GM15510 (cell line): ENCODE results near the gene CSF1R.

Source experiments
- POLR2A ChIP-seq: IDR thresholded peaks from 3 replicates; pipeline ENCODE4 v1.6.1; 2011; ENCODE audit warnings: borderline replicate concordance; ENCODE audit not compliant: insufficient read length; ENCODE audit errors: extremely low read depth

The CSF1R gene

DNA sequence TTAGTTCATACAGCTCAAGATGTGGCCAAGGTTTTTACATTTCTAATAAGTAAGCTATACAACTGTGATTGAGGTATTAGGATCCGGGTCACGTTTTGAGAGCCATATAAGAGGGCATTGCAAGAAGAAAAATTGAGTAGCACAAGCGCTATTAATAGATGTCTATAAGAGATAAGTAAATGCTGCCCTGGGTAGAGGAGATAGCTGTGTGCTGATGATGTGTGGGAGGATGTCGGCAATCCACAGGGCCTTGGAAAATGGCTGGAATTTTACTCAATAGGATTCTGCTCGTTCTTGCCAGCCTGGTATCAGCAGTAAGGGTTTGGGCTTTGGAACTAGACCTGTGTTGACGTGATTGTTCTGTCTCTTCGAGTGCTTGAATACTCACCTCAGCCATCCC, 41.6 kb downstream of the CSF1R start:
- TF ChIP-seq POLR2A, result no peak

DNA sequence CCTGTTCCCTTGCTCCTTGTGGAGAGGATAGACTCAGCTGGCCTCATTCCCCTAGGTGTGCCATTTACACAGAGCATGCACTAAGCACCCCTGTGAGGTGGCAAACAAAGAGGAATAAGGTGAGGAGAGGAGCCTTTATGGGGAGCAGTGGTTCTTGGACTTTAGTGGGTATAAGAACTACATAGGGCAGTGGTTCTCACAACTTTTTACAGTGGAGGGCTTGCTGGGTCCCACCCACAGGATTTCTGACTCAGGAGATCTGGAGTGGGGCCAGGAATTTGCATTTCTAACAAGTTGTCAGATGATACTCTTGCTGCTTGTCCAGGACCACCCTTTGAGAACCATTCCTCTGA, 42.0 kb downstream of the CSF1R start:
- TF ChIP-seq POLR2A, result no peak

DNA sequence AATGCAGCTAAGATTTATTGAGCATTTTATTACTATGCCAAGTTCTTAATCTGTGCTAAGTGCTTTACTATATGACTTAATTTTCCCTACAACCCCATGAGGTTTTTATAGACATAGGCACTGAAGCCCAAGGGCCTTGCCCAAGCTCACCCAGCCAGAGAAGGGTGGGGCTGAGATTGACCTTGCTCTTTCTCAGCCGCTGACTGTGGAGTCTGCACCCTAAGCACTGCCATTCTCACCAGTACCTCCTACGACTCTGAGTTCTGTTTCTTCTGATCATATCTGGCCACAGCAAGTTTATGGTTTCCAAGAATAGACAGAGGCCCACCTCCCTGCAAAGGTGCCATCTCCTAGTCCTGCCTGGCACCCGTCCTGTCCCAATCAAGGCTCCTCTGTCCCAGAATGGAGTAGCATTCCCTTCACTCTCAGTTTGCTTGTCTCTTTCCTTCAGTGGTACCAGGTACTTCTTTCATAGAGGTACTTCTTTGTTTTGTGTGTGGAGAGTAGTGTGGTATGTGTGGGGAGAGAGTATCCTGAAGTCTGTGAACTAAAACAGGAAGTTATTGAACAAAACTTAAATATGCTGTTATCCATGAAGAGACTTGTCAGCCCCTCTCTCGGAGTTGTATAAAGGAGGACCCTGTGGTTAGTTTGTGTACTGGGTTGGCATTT, 42.6 kb downstream of the CSF1R start:
- TF ChIP-seq POLR2A, result no peak

DNA sequence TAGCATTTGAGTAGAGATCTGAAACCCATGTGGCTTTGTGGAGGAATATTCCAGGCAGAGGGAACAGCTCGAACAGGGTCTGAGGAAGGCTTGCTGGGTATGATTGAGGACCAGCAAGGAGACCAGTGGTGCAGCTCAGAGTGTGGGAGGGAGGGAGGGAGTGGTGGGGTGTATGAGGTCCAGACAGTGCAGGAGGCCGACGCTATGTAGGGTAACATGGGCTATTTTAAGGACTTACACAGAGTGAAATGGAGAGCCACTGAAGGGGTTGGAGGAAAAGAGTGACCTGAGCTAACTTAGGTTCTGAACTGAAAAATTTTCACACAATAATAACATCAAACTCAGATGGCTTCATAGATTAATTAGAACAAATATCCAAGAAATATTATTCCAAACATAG, 43.9 kb downstream of the CSF1R start:
- TF ChIP-seq POLR2A, result no peak

DNA sequence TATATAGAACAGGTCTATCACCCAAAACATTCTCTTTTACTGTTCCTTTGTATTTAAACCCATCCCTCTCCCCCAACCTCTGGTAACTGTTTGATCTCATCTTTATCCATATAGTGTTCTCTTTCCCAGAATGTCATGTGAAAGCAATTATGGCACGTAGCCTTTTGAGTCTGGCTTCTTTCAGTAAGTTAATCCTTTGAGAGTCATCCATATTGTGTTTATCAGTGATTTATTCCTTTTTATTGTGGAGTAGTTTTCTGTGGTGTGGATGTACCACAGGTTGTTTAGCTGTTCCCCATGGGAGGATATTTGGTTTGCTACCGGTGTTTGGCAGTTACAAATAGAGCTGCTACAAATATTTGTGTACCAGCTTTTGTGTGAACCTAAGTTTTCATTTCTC, 47.8 kb downstream of the CSF1R start:
- no peak for TF ChIP-seq POLR2A

DNA sequence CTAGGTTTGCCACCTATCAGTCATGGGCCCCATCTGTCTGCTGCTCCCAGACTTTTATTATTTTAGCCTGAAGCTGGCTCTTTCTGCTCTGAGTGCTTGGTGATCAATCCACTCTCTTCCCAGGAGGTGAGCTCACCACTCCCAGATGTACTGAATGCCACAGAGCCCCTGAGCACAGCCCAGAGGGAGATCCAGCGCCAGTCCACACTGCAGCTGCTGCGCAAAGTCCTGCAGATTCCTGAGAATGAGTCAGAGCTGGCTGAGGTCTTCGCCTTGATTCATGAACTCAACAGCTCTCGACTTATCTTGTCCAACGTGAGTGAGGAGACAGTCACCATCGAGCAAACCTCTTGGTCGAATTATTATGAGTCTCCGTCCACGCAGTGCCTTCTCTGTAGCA, 49.8 kb downstream of the CSF1R start:
- TF ChIP-seq POLR2A, result no peak

DNA sequence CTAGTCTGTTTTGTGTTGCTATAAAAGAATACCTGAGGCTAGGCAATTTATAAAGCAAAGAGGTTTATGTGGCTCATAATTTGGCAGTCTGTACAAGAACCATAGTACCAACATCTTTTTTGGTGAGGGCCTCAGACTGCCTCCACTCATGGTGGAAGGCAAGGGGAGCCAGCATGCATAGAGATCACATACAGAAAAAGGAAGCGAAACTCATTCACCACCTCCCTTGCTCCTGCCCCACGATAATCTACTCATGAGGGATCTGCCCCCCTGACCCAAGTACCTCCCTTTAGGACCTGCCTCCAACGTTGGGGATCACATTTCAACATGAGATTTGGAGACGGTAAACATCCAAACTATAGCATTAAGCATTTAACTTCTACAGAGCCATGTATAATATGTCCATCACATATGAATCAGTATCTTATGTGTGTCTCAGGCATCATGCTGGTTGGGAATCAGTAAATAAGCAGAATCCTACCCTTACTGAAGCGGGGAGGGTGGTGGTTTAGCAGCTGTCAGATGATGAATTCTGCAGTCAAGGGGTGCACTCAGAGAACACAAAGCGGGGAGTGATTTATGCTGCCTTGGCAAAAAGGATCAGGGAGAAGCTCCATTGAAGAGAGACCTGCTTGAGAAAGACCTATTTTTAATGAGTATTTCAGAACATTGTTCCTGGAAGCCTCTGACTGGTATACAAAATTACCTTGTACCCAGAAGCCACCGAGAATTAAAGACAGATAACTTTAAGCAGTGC, 51.0 kb downstream of the CSF1R start:
- TF ChIP-seq POLR2A, result no peak

DNA sequence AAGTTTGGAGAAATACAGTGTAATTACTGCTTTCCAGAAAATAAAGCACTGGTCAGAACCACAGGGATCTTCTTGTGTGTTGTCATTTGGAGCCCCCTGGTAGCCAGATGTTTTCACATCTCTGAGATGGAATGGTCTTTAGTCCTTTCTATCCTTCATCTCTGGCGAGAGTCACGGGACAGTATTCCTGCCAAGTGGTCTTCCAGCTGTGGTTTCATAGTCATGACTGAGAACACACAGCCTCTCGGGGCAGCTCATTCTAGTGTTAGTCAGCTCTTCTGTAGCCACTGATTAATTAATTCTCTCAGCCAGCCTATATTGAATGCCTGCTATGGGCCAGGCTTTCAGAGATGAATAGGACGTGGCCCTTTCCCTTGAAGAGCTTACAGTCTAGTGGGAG, 51.7 kb downstream of the CSF1R start:
- no peak for TF ChIP-seq POLR2A

DNA sequence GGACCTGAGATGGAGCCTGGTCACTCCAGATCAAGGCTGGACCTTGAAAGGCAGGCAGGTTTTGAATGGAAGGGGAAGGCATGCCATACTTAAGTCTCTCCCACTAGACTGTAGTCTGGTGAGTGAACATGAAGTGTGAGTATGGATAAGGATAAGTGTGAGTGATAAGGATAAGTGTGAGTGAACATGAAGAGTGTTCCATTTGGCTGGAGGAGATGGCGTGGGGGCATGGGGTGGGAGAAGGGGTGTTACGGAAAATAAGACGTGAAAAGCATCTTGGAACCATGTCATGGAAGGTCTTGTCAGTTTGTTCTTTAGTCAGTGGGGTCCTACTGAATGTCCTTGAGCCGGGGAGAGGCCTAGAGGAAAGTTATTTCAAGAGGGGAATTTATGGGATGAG, 53.0 kb downstream of the CSF1R start:
- no peak for TF ChIP-seq POLR2A

DNA sequence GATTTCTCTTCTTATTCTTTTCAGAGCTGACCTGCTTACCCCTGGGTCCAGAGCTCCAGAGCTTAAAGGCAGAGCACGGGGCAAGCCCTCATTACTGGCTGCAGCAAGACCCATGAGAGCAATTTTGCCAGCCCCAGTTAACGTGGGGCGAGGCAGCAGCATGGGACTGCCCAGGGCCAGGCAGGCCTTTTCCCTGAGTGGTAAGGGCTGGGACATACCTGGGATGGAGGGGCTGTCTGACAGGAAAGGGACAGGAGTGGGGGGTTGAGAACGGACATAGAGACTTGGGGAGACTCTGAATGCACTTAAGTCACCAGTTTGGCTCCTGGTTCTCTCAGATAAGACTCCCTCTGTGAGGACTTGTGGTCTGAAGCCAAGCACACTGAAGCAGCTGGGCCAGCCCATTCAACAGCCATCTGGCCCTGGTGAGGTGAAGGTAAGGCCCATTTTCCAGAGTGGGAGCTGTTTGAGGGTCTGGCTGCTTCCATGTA, 59.6 kb downstream of the CSF1R start:
- no peak for TF ChIP-seq POLR2A

DNA sequence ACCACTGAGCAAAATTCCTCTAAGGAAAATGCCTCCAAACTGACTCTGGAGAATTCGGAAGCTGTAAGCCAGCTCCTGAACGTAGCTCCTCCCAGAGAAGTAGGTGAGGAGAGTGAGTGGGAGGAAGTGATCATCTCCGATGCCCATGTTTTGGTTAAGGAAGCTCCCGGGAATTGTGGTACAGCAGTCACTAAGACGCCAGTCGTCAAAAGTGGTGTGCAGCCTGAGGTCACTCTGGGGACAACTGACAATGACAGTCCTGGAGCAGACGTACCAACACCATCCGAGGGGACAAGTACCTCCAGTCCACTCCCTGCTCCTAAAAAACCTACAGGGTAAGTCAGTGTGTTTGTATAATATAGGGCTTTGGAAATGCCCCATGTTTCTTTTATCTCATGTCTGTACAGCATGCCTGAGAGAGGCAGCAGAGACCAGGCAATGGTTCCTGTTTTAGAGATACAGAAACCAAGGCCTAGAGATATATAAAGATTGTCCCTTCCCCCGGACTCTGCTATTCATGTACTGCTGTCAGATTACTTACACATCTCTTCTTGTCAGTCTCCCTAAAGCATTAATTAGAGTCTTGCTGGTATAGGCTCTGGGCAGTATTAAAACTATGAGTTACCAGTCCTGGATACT, 61.9 kb downstream of the CSF1R start:
- TF ChIP-seq POLR2A, result no peak

DNA sequence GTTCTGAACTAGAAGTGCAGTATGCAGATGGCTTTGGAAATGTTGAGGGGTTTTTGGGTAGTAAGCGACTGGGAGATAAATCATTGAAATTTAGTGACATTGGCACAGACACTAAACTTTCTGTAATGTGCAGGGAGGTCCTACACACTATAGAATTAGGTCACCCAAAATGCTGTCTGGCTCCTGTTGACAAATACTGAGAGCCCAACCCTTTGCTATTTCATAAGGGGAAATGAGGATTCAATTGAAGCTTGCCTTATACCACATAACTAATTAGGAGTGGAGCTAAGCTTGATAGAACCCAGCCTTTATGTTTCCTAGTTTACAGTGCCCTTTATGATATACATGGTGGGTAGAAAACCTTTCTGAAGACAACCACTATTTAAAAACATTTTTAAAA, 63.2 kb downstream of the CSF1R start:
- TF ChIP-seq POLR2A, result no peak

DNA sequence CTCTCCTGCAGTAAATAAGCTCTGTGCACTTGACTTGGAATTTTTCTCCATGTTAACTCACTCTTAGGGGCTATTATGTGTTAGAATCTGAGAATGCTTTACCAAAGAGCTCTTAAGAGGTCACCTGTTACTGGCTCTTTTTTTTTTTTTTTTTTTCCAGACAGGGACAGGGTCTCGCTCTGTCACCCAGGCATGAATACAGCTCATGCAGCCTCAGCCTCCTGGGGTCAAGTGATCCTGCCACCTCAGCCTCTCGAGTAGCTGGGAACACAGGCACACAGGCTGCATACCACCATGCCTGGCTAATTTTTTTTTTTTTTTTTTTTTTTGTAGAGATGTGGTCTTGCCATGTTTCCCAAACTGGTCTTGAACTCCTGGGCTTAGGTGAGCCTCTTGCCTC, 63.7 kb downstream of the CSF1R start:
- no peak for TF ChIP-seq POLR2A

DNA sequence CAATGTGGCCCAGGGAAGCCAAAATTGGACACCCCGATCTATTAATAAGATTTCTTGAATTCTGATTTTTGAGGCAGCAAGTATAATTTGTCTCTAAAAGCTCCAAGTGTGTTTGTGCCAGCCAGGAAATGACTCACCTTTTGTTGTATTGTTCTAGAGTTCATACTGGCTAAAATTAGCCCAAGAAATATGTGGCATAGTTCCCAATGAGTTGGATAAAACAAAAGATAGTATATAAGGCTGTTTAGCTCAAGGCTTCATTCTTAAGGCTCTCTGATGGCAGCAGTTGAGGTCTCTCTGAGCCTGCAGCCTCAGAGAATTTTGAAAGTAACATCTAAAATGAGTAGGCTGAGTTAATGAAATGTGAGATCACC, 64.2 kb downstream of the CSF1R start:
- TF ChIP-seq POLR2A, result no peak

DNA sequence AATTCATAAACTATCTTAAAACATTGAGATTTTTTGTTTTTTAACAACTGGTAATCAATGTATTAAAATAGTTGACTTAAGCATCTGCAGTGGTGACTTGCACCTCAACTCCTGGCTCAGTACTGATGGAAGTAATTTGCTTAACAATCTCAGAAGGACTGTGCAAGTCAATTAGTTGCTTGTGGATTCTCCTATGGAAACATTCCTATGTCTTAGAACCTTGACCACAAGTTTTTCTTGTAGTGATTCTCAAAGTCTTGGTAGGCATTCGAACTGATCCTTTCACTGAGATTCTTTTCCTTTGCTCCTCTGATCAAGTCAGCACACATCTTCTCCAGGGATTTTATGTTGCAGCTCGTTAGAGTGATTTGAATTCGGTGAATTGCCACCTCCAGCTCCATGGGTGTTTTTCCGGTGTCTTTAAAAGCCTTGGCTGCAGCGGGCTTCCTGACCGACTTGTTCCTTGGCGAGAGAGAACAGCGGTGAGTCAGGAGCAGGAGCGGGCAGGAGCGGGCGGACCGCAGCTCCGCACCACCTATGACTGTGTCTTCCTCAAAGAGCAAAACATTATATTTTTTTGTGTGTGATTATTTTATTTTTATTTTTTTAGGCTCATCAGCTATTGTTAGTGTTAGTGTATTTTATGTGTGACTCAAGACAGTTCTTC, 64.7 kb downstream of the CSF1R start:
- TF ChIP-seq POLR2A, result no peak

DNA sequence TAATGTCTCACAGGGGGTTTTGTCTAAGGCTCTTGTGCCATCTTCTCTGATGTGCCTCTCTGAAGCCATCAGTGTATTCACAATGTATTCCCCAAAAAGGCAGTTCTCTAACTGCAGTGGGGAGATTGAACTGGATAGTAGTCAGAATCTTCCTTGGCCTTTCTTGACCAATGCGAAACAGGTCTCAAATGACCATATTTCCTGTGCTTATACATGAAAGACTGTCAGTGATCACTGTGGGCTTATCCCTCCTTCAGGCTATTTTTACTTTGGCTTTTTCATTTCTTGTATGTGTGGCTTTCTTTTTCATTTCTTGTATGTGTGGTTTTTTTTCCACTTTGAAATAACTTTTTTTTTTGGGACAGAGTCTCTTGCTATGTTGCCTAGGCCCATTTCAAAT, 66.1 kb downstream of the CSF1R start:
- no peak for TF ChIP-seq POLR2A

DNA sequence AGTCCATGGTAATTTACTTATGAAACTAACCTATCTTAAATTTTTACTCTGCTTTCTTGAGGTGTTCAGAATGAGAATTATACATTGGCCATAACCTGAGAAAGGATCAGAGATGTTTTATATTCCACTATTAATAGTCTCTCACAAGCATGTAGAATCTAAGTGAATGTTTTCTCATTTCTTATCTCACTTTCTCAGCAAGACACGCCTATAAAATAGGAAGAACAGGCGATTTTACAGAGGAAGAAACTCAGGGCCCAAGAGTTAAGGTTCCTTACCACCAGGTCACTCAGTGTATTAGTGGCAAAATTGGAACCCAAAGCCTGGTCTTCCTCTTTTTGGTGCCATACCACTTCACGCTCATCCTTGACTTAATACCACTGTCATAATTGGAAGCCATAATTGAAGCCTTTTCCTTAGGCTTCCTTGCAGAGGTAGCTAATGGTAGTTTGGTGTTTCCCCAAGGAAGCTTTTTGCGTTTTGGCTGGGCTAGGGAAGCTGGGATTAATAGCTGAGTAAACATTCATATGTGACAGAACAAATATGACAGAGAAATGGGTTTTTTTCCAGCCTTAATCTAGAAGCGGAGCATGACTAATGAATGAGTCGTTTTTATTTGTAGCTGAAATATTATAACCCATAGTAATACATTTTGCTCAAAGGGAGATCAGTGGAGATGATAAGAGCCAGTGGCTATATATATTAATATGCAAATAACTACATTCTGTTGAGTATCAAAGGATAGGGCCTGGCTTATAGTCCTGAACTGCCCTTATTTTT, 68.9 kb downstream of the CSF1R start:
- no peak for TF ChIP-seq POLR2A
